H1 (cell line): Measurements from ENCODE around the gene LAD1. TPM values are rescaled to one million over a fixed set of nuclear protein-coding genes. Genes with fewer than 3 reads are reported as not detected.

Experiments
- CTCF ChIA-PET: fragments of 300-600 bp; sonication (Branson Sonifier 250); formaldehyde crosslinking; loops from one replicate; lab custom pipeline; 2021; ENCODE audit not compliant: partially characterized antibody; lab: Charles Lee
- POLR2A ChIA-PET: fragments of 300-600 bp; sonication (Branson Sonifier 250); formaldehyde crosslinking; loops from one replicate; lab custom pipeline; 2021; ENCODE audit warnings: inconsistent platforms; ENCODE audit not compliant: partially characterized antibody; lab: Charles Lee
- DNase-seq, 2 experiments: peaks; one replicate each; pipeline versions ENCODE4 v3.0.0 to v3.0.0-alpha.2; 2010 to 2022; ENCODE audit warnings: low spot score in 2 of 2, low read depth in 1 of 2, mixed read lengths in 1 of 2
- FAIRE-seq: peaks from 2 replicates; lab custom pipeline; 2011; peaks lifted over from hg19 to GRCh38; lab: Jason Lieb, UNC
- H2AFZ ChIP-seq: 2 replicates; pipeline ENCODE4 v1.8.1; 2012; ENCODE audit warnings: low read length, inconsistent platforms
- H2AK5ac ChIP-seq: 2 replicates; pipeline ENCODE4 v1.6.1; 2013; ENCODE audit warnings: low read depth, low read length
- H2BK120ac ChIP-seq: replicated peaks from 2 replicates; pipeline ENCODE3; 2013; ENCODE audit warnings: low read depth, low read length, inconsistent platforms
- H2BK12ac ChIP-seq: 2 replicates; pipeline ENCODE4 v1.6.1; 2013; ENCODE audit warnings: low read depth, low read length
- H2BK15ac ChIP-seq: 2 replicates; pipeline ENCODE4 v1.6.1; 2013; ENCODE audit warnings: low read length
- H2BK20ac ChIP-seq: 2 replicates; pipeline ENCODE4 v1.6.1; 2013; ENCODE audit warnings: low read length
- H2BK5ac ChIP-seq: 2 replicates; pipeline ENCODE4 v1.6.1; 2013; ENCODE audit warnings: low read depth, low read length
- H3K14ac ChIP-seq: 2 replicates; pipeline ENCODE4 v1.6.1; 2013; ENCODE audit warnings: inconsistent platforms; ENCODE audit not compliant: insufficient read length
- H3K18ac ChIP-seq: 2 replicates; pipeline ENCODE4 v1.6.1; 2013; ENCODE audit warnings: low read length; ENCODE audit errors: extremely low read depth
- H3K23ac ChIP-seq: 2 replicates; pipeline ENCODE4 v1.6.1; 2013; ENCODE audit warnings: inconsistent platforms; ENCODE audit not compliant: insufficient read length
- H3K23me2 ChIP-seq: 2 replicates; pipeline ENCODE4 v1.6.1; 2013; ENCODE audit warnings: low read depth, low read length
- H3K27ac ChIP-seq: 2 replicates; pipeline ENCODE4 v1.6.1; 2011; ENCODE audit warnings: low read depth, low read length, inconsistent platforms
- H3K27me3 ChIP-seq, 4 experiments: replicated peaks in 1 of 4; 1 replicate in 1 of 4; 2 replicates in 3 of 4; pipeline versions ENCODE4 v1.6.1 to v1.8.1; 2011 to 2013; ENCODE audit warnings: low read length in 3 of 4, mild to moderate bottlenecking in 3 of 4, inconsistent platforms in 2 of 4, mixed read lengths in 2 of 4, moderate library complexity in 1 of 4; ENCODE audit not compliant: control insufficient read depth in 3 of 4, insufficient read depth in 3 of 4; ENCODE audit errors: extremely low read depth in 1 of 4
- H3K36me3 ChIP-seq, 4 experiments: 2 replicates each; pipeline versions ENCODE4 v1.6.1 to v1.8.1; 2011 to 2013; ENCODE audit warnings: mild to moderate bottlenecking in 4 of 4, low read length in 3 of 4, moderate library complexity in 2 of 4, control low read depth in 1 of 4, inconsistent platforms in 1 of 4; ENCODE audit not compliant: insufficient read depth in 4 of 4, control insufficient read depth in 2 of 4
- H3K4ac ChIP-seq: replicated peaks from 2 replicates; pipeline ENCODE3; 2013; ENCODE audit warnings: low read length, low read depth, mixed read lengths, inconsistent platforms; ENCODE audit not compliant: insufficient read length
- H3K4me1 ChIP-seq, 4 experiments: replicated peaks in 1 of 4; 1 replicate in 1 of 4; 2 replicates in 3 of 4; pipeline versions ENCODE4 v1.6.1 to v1.8.1; 2011 to 2013; ENCODE audit warnings: low read length in 3 of 4, inconsistent platforms in 2 of 4, mixed read lengths in 1 of 4; ENCODE audit not compliant: insufficient read depth in 4 of 4, control insufficient read depth in 3 of 4
- H3K4me2 ChIP-seq, 2 experiments: 2 replicates each; pipeline versions ENCODE4 v1.6.1 to v1.8.1; 2011 to 2013; ENCODE audit warnings: low read depth in 2 of 2, low read length in 2 of 2, control low read depth in 1 of 2, inconsistent platforms in 1 of 2, mild to moderate bottlenecking in 1 of 2; ENCODE audit not compliant: insufficient read depth in 1 of 2
- H3K4me3 ChIP-seq, 4 experiments: fragments of 200-600, 300-600 bp in 1 of 4; sonication (generic), shearing (Covaris generic), sonication (Bioruptor Twin) in 1 of 4; 2 replicates each; pipeline versions ENCODE4 v1.5.1 to v1.8.1; 2011 to 2016; ENCODE audit warnings: low read length in 4 of 4, low read depth in 3 of 4, control low read depth in 2 of 4, inconsistent platforms in 2 of 4, mild to moderate bottlenecking in 2 of 4, mixed read lengths in 1 of 4, moderate library complexity in 1 of 4; ENCODE audit not compliant: insufficient read depth in 2 of 4; ENCODE audit errors: extremely low read depth in 1 of 4
- H3K56ac ChIP-seq: replicated peaks from 2 replicates; pipeline ENCODE3; 2013; ENCODE audit warnings: low read depth, mild to moderate bottlenecking, mixed read lengths, low read length, inconsistent platforms; ENCODE audit not compliant: insufficient read length
- H3K79me1 ChIP-seq: 2 replicates; pipeline ENCODE4 v1.6.1; 2013; ENCODE audit warnings: low read depth, low read length, control low read depth
- H3K79me2 ChIP-seq, 2 experiments: 2 replicates each; pipeline versions ENCODE4 v1.6.1 to v1.8.1; 2012 to 2013; ENCODE audit warnings: low read length in 2 of 2, mild to moderate bottlenecking in 2 of 2, inconsistent platforms in 1 of 2; ENCODE audit not compliant: insufficient read depth in 2 of 2, control insufficient read depth in 1 of 2
- H3K9ac ChIP-seq, 4 experiments: replicated peaks in 1 of 4; 1 replicate in 1 of 4; 2 replicates in 3 of 4; pipeline versions ENCODE4 v1.6.1 to v1.8.1; 2011 to 2013; ENCODE audit warnings: low read depth in 3 of 4, low read length in 3 of 4, control low read depth in 2 of 4, mild to moderate bottlenecking in 2 of 4, moderate library complexity in 2 of 4, inconsistent platforms in 1 of 4; ENCODE audit errors: extremely low read depth in 1 of 4
- H3K9me3 ChIP-seq, 2 experiments: 2 replicates each; pipeline versions ENCODE4 v1.6.1 to v1.8.1; 2012 to 2013; ENCODE audit warnings: mild to moderate bottlenecking in 2 of 2, moderate library complexity in 2 of 2, control low read depth in 1 of 2, inconsistent platforms in 1 of 2, low read depth in 1 of 2, low read length in 1 of 2, mixed read lengths in 1 of 2; ENCODE audit not compliant: insufficient read depth in 2 of 2
- H4K20me1 ChIP-seq, 2 experiments: replicated peaks in 1 of 2; 2 replicates each; pipeline versions ENCODE3 to v1.8.1; 2011 to 2013; ENCODE audit warnings: inconsistent platforms in 2 of 2, low read length in 2 of 2, mild to moderate bottlenecking in 1 of 2; ENCODE audit not compliant: insufficient read depth in 2 of 2, control insufficient read depth in 1 of 2
- H4K5ac ChIP-seq: 2 replicates; pipeline ENCODE4 v1.6.1; 2013; ENCODE audit warnings: low read length, low read depth, mixed read lengths, inconsistent platforms; ENCODE audit not compliant: insufficient read length
- H4K8ac ChIP-seq: 2 replicates; pipeline ENCODE4 v1.8.0; 2013; ENCODE audit warnings: mild to moderate bottlenecking, moderate library complexity, low read length, inconsistent platforms; ENCODE audit not compliant: insufficient read depth; ENCODE audit errors: extremely low read depth
- H4K91ac ChIP-seq: replicated peaks from 2 replicates; pipeline ENCODE3; 2013; ENCODE audit warnings: low read length, mixed read lengths, inconsistent platforms; ENCODE audit not compliant: insufficient read length
- CHD2 ChIP-seq: IDR thresholded peaks from 2 replicates; pipeline ENCODE4 v1.6.1; 2012; ENCODE audit warnings: low read length, improper control_type of control experiment
- CREB1 ChIP-seq: IDR thresholded peaks from 2 replicates; pipeline ENCODE4 v1.6.1; 2012; ENCODE audit warnings: inconsistent platforms
- EGR1 ChIP-seq: IDR thresholded peaks from 2 replicates; pipeline ENCODE4 v1.6.1; 2011; ENCODE audit warnings: low read depth, low read length, borderline replicate concordance
- EP300 ChIP-seq, 2 experiments: IDR thresholded peaks; 1 replicate in 1 of 2; 2 replicates in 1 of 2; pipeline ENCODE4 v1.6.1; 2011 to 2012; ENCODE audit warnings: low read depth in 2 of 2, low read length in 2 of 2, mild to moderate bottlenecking in 2 of 2, borderline replicate concordance in 1 of 2, inconsistent platforms in 1 of 2, moderate library complexity in 1 of 2
- KDM4A ChIP-seq: IDR thresholded peaks from one replicate; pipeline ENCODE4 v1.7.1; 2012; ENCODE audit warnings: low read depth, mild to moderate bottlenecking, moderate library complexity, low read length, inconsistent platforms; ENCODE audit not compliant: severe bottlenecking
- MAFK ChIP-seq: IDR thresholded peaks from 2 replicates; pipeline ENCODE4 v1.6.1; 2012; ENCODE audit warnings: low read depth, mild to moderate bottlenecking, improper control_type of control experiment, low read length
- NRF1 ChIP-seq: IDR thresholded peaks from 2 replicates; pipeline ENCODE4 v1.6.1; 2011; ENCODE audit warnings: mild to moderate bottlenecking, low read depth, low read length, improper control_type of control experiment
- POU5F1 ChIP-seq: IDR thresholded peaks from 2 replicates; pipeline ENCODE4 v1.6.1; 2011; ENCODE audit warnings: low read depth, mild to moderate bottlenecking, low read length, moderate library complexity
- RXRA ChIP-seq: IDR thresholded peaks from 2 replicates; pipeline ENCODE4 v1.6.1; 2011; ENCODE audit warnings: low read depth, mild to moderate bottlenecking, low read length, moderate library complexity; ENCODE audit not compliant: insufficient read depth
- SAP30 ChIP-seq: fragments of 300-600 bp; sonication (generic); IDR thresholded peaks from 2 replicates; pipeline ENCODE4 v1.7.1; 2012; ENCODE audit warnings: low read length, moderate library complexity, mild to moderate bottlenecking, inconsistent platforms; ENCODE audit not compliant: insufficient read depth, insufficient replicate concordance
- SIRT6 ChIP-seq: IDR thresholded peaks from one replicate; pipeline ENCODE4 v1.7.1; 2012; ENCODE audit warnings: low read length, inconsistent platforms
- SIX5 ChIP-seq: IDR thresholded peaks from 2 replicates; pipeline ENCODE4 v1.6.1; 2011; ENCODE audit warnings: mild to moderate bottlenecking, low read depth, low read length
- TAF7 ChIP-seq: optimal IDR thresholded peaks from 2 replicates; pipeline ENCODE3; 2011; ENCODE audit warnings: low read depth, mild to moderate bottlenecking, inconsistent platforms, low read length, moderate library complexity, borderline replicate concordance
- USF2 ChIP-seq: IDR thresholded peaks from 2 replicates; pipeline ENCODE4 v1.6.1; 2011; ENCODE audit warnings: low read length, improper control_type of control experiment
- WGBS, 2 experiments: shearing (Covaris generic) in 1 of 2; methylation state at CpG; one replicate each; pipeline versions ENCODE4 v1.1.6 to v1.1.7; 2013 to 2015; ENCODE audit warnings: low lambda C conversion rate in 2 of 2, mixed read lengths in 2 of 2, inconsistent platforms in 1 of 2, low coverage in 1 of 2, missing lambda C conversion rate in 1 of 2; ENCODE audit not compliant: insufficient replicate concordance in 2 of 2, insufficient coverage in 1 of 2, insufficient read length in 1 of 2; ENCODE audit errors: extremely low coverage in 1 of 2, missing lambda C conversion rate in 1 of 2; 5-methylcytosine and 5-hydroxymethylcytosine counted together
- polyA plus RNA-seq, 7 experiments: library from polyadenylated mRNA; depleted of rRNA in 3 of 7; stranded (reverse) in 5 of 7; unstranded in 2 of 7; fragments of >200 nt in 5 of 7; fragments of 200-250 nt in 2 of 7; gene quantifications; 1 replicate in 5 of 7; 2 replicates in 1 of 7; 4 replicates in 1 of 7; pipeline versions ENCODE4 v1.2.1 to v1.2.3, GENCODE V29; 2011 to 2013; ENCODE audit warnings: missing spikeins in 2 of 7, mixed read lengths in 2 of 7
- total RNA-seq: library from RNA; stranded (reverse); fragmentation: NEBNext Ultra II Directional; extraction: Animal tissue kit (Norgen Biotek cat#: 25700); gene quantifications from 2 replicates; pipeline ENCODE4 v1.2.1, GENCODE V29; 2021

LAD1 gene
- total and polyA plus RNA-seq, 2 of the 8 experiments (the other 6 are each of a cell fraction or from before 2014, with no cell fraction given): 9.3 to 32.8 TPM

GRCh38 chr1:201408834-201409200, 9.7 kb upstream of the LAD1 start:
- ChIA-PET CTCF (interaction anchor here (0.5 to 14.7 kb wide), 34 partner anchors 8 to 964 kb away, joined by 3 to 371 read pairs (median 5); partner anchors contain the start of genes LAD1, TNNI1 and TNNT2), POLR2A (interaction anchor here (0.7 to 4.9 kb wide), 6 partner anchors 9 to 33 kb away, joined by 3 to 18 read pairs (median 6); partner anchors contain the start of gene LAD1)
- WGBS, 2 experiments: 77% methylated on average over 3 of the region's 3 CpGs; no CpG with 5 or more reads in 1 of the 2 experiments
- H3K4me2 ChIP-seq: no peak overlapping the region
- no peak overlapping the region for H2BK12ac ChIP-seq
- H2BK5ac ChIP-seq: no peak overlapping the region
- no peak overlapping the region for H2BK15ac ChIP-seq
- H3K23ac ChIP-seq: no peak overlapping the region
- H3K4me3 ChIP-seq: no peak overlapping the region
- H4K8ac ChIP-seq: peak overlapping the region; percentile 29; the same call in 1 of the 2 replicates
- H3K23me2 ChIP-seq: no peaks in the 10 kb centered on the region
- no peak overlapping the region for H4K5ac ChIP-seq
- H3K4me1 ChIP-seq: peaks cover 0 to 5% (median 0%) of the 10 kb centered on the region in 4 experiments; a peak in 2 of 7 replicates
- H3K79me1 ChIP-seq: no peaks in the 10 kb centered on the region
- no peaks in the 10 kb centered on the region for H4K20me1 ChIP-seq
- H3K9ac ChIP-seq: no peak overlapping the region
- H3K4ac ChIP-seq: no peak overlapping the region
- H2AFZ ChIP-seq: no peak overlapping the region
- DNase-seq (no peak), FAIRE-seq (no peak)
- H2AK5ac ChIP-seq: no peak overlapping the region
- H3K56ac ChIP-seq: no peak overlapping the region
- no peaks in the 10 kb centered on the region for H3K36me3 ChIP-seq
- H3K9me3 ChIP-seq: no peaks in the 10 kb centered on the region
- no peak overlapping the region for H4K91ac ChIP-seq
- no peak overlapping the region for H3K18ac ChIP-seq
- no peak overlapping the region for H2BK20ac ChIP-seq
- no peak overlapping the region for H2BK120ac ChIP-seq
- no peaks in the 10 kb centered on the region; a peak in 1 of 7 replicates for H3K27me3 ChIP-seq
- H3K14ac ChIP-seq: no peak overlapping the region
- H3K79me2 ChIP-seq: no peaks in the 10 kb centered on the region
- H3K27ac ChIP-seq: no peak overlapping the region
- TF ChIP-seq NRF1 (no peak), TAF7 (no peak), CHD2 (no peak), KDM4A (no peak), RXRA (no peak), EP300 (IDR thresholded peaks at IDR 0.05; ENCODE audit: borderline replicate concordance in 1 of 2, low read depth in 2 of 2, low read length in 2 of 2) (no peak), MAFK (no peak), POU5F1 (no peak), CREB1 (no peak), SIRT6 (no peak), SAP30 (no peak), SIX5 (no peak), EGR1 (no peak), USF2 (no peak)
